Measurements from ENCODE around the gene TMEM167B. TPM values are rescaled to one million over a fixed set of nuclear protein-coding genes. Genes with fewer than 3 reads are reported as not detected.

TMEM167B gene
- total RNA-seq, 1 donor from 2014 or later: 29.9 TPM

DNA sequence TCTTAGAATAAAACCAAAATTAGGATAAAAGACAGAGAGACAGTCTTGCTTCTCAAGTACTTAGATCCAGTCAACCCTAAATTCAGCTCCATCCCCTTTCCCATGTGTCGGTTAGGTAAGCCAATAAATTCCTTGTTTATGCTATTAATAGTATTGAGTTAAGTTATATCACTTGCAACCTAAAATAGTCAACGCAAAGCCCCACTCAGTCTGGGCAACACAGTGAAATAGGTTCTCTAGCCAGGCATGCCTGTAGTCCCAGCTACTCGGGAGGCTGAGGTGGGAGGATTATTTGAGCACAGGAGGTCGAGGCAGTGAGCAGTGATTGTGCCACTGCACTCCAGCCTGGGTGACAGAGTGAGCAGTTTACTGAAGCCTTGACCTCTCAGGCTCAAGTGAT lies 29.4 kb upstream of the TMEM167B start:
- no peak for DNase-seq (ENCODE audit: low spot score)
- H3K4me1 Mint-ChIP-seq (ENCODE audit: low read depth): no peaks in the 10 kb centered on the region
- H3K27me3 Mint-ChIP-seq (ENCODE audit: low read depth): peaks cover 2% of the 10 kb centered on the region
- intact Hi-C loops (cut with micrococcal nuclease): no loop called here
- peaks cover 11% of the 10 kb centered on the region for H3K36me3 Mint-ChIP-seq (ENCODE audit: low read depth)
- no peaks in the 10 kb centered on the region for H3K9me3 Mint-ChIP-seq
- H3K27ac Mint-ChIP-seq: no peak overlapping the region
- no peak overlapping the region for H3K4me3 Mint-ChIP-seq (ENCODE audit: low read depth)

DNA sequence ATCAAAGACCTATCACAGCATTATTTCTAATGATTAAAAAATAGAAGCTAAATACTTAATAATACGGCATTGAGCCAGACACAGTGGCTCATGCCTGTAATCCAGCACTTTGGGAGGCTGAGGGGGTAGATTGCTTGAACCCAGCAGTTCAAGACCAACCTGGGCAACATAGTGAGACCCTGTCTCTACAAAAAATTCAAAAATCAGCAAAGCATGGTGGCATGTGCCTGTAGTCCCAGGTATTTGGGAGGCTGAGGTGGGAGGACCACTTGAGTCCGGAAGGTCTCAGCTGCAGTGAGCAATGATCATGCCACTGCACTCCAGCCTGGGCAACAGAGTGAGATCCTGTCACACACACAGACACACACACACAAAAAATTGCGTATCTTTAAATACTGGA lies 25.4 kb upstream of the TMEM167B start:
- H3K36me3 Mint-ChIP-seq (ENCODE audit: low read depth): peaks cover 16% of the 10 kb centered on the region
- no peaks in the 10 kb centered on the region for H3K9me3 Mint-ChIP-seq
- H3K27me3 Mint-ChIP-seq (ENCODE audit: low read depth): no peaks in the 10 kb centered on the region
- H3K27ac Mint-ChIP-seq: no peak overlapping the region
- intact Hi-C loops (cut with micrococcal nuclease): no loop called here
- no peak for DNase-seq (ENCODE audit: low spot score)
- H3K4me1 Mint-ChIP-seq (ENCODE audit: low read depth): peaks cover 2% of the 10 kb centered on the region
- H3K4me3 Mint-ChIP-seq (ENCODE audit: low read depth): no peak overlapping the region

DNA sequence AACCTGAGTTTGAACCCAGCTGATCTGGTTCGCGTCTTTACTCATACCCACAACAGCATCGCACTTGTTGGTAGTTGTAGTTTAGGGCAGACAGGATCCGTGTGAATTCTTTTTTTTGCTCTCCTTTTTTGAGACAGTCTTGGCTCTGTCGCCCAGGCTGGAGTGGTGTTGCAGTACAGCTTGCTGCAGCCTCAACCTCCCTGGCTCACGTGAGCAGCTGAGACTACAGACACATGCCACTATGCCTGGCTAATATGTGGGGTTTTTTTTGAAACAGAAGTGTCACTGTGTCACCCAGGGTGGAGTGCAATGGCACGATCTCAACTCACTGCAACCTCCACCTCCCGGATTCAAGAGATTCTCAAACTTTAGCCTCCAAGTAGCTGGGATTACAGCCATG lies 22.7 kb upstream of the TMEM167B start:
- DNase-seq (ENCODE audit: low spot score): no peak
- intact Hi-C loops (cut with micrococcal nuclease): no loop called here
- Mint-ChIP-seq H3K4me1 (ENCODE audit: low read depth) (peaks cover 4% of the 10 kb centered on the region), H3K27me3 (ENCODE audit: low read depth) (no peaks in the 10 kb centered on the region), H3K9me3 (no peaks in the 10 kb centered on the region), H3K36me3 (ENCODE audit: low read depth) (peaks cover 21% of the 10 kb centered on the region), H3K4me3 (ENCODE audit: low read depth) (no peak overlapping the region), H3K27ac (no peak overlapping the region)

DNA sequence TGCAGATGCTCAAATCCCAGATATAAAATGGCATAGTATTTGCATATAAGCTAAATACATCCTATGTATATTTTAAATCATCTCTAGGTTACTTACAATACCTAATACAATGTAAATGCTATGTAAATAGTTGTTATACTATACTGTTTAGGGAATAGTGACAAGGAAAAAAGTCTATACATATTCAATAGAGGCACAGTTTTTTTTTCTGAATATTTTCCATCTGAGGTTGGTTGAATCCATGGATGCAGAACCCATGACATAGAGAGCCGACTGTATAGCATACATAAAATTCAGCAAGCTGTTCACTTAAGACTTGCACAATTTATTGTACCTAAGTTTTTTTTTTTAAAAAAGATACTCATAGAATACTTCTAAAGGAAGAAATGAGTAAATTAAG lies 21.3 kb upstream of the TMEM167B start:
- peaks cover 18% of the 10 kb centered on the region for H3K36me3 Mint-ChIP-seq (ENCODE audit: low read depth)
- peaks cover 5% of the 10 kb centered on the region for H3K4me1 Mint-ChIP-seq (ENCODE audit: low read depth)
- H3K4me3 Mint-ChIP-seq (ENCODE audit: low read depth): no peak overlapping the region
- intact Hi-C loops (cut with micrococcal nuclease): no loop called here
- no peaks in the 10 kb centered on the region for H3K9me3 Mint-ChIP-seq
- no peak overlapping the region for H3K27ac Mint-ChIP-seq
- H3K27me3 Mint-ChIP-seq (ENCODE audit: low read depth): no peaks in the 10 kb centered on the region
- DNase-seq (ENCODE audit: low spot score): no peak

DNA sequence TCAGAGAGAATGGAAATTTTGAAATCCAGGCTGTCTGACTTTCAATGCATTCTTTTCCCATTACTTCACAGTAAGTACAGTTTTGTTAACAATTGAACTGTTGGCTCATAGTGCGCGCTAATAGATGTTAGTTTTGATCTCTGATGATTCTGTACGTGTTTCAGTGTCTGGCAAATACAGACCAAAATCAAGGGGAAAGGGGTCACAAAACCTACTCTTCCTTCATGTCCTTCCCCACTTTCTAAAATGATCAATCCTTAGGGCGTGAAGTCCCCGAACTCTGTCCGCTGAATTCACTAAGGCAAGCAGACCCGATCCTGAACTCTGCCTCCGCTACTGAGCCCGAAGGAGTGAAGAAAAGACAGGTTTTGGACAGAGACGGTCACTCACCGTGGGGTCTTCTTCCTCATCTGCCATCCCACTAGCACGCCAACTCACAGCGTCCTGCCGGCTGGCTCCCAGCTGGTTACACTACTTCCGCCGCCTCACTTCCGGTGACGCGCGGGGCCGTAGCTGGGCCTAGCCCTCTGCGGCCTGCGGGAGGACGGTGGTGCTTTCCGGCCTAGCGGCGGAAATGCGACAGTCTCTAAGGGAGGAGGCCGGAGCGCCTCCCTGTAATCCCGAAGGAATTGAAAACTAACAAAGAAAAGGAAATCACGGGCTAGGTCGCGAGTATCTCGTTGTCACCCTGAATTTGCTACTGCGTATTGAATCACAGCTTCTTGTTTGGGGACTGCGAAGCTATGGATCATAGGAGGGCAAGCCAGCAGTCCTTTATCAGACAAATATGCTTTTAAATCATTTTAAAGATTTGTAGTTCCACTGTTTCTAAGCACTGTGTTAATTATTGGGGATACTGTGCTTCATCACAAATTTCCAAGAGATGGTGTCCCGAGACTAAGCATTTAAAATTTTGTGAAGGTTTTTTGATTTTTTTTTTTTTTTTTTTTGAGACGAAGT lies 14.8 kb upstream of the TMEM167B start, which contains the start of gene TAF13:
TAF13 (minus strand) TSS at position 473 of the 960 bp plus-strand sequence; CDS start at position 417, 56 bp downstream.
- peak; percentile 83 for DNase-seq (ENCODE audit: low spot score)
- intact Hi-C loops (cut with micrococcal nuclease): loop anchor here (1.0 kb wide), 2 partner anchors 15 to 24 kb away; no protein-coding TSS in a partner anchor
- H3K9me3 Mint-ChIP-seq: no peaks in the 10 kb centered on the region
- H3K4me1 Mint-ChIP-seq (ENCODE audit: low read depth): peaks cover 13% of the 10 kb centered on the region
- peak within 1 kb of the TSS; percentile 96 for H3K4me3 Mint-ChIP-seq (ENCODE audit: low read depth)
- H3K36me3 Mint-ChIP-seq (ENCODE audit: low read depth): peaks cover 3% of the 10 kb centered on the region
- peak within 1 kb of the TSS; percentile 88 for H3K27ac Mint-ChIP-seq
- H3K27me3 Mint-ChIP-seq (ENCODE audit: low read depth): no peaks in the 10 kb centered on the region

DNA sequence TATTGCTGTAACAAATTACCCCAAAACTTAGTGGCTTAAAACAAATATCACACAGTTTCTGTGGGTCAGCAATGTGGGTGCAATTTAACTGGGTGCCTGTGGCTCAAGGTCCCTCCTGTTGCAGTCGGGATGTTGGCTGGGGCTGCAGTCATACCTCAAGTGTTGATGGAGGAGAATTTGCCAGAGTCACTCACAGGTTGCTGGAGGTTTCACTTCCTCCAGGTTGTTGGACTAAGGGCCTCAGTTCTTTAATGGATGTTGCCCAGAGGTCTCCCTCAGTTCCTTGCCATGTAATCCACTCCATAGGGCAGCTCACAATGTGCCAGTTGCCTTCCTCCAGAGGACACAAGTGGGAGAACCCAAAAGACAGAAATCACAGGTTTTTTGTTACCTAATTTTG lies 12.2 kb upstream of the TMEM167B start:
- Mint-ChIP-seq H3K36me3 (ENCODE audit: low read depth) (no peaks in the 10 kb centered on the region), H3K4me1 (ENCODE audit: low read depth) (peaks cover 12% of the 10 kb centered on the region), H3K27me3 (ENCODE audit: low read depth) (no peaks in the 10 kb centered on the region), H3K27ac (no peak overlapping the region), H3K4me3 (ENCODE audit: low read depth) (no peak overlapping the region), H3K9me3 (no peaks in the 10 kb centered on the region)
- no peak for DNase-seq (ENCODE audit: low spot score)
- intact Hi-C loops (cut with micrococcal nuclease): no loop called here

DNA sequence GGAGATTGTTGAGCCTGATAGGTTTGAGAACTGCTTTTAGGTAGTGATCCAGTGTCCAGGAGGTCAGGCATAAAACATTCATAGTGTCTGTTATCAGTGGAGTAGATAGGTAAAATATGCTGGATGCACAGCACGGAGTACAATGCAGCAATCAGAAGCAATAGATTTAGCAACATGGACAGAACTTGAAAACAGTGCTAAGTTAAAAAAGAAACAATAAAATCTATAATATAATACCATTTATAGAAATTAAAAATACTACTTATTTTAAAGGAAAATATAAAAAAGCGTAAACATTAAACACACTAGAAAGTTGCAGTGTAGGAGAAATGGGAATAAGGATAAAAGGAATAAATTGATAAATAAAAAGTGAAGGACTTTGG lies 11.3 kb upstream of the TMEM167B start:
- no peak for DNase-seq (ENCODE audit: low spot score)
- peaks cover 11% of the 10 kb centered on the region for H3K4me1 Mint-ChIP-seq (ENCODE audit: low read depth)
- no peak overlapping the region for H3K27ac Mint-ChIP-seq
- no peaks in the 10 kb centered on the region for H3K9me3 Mint-ChIP-seq
- no peaks in the 10 kb centered on the region for H3K36me3 Mint-ChIP-seq (ENCODE audit: low read depth)
- H3K27me3 Mint-ChIP-seq (ENCODE audit: low read depth): no peaks in the 10 kb centered on the region
- intact Hi-C loops (cut with micrococcal nuclease): no loop called here
- no peak overlapping the region for H3K4me3 Mint-ChIP-seq (ENCODE audit: low read depth)

DNA sequence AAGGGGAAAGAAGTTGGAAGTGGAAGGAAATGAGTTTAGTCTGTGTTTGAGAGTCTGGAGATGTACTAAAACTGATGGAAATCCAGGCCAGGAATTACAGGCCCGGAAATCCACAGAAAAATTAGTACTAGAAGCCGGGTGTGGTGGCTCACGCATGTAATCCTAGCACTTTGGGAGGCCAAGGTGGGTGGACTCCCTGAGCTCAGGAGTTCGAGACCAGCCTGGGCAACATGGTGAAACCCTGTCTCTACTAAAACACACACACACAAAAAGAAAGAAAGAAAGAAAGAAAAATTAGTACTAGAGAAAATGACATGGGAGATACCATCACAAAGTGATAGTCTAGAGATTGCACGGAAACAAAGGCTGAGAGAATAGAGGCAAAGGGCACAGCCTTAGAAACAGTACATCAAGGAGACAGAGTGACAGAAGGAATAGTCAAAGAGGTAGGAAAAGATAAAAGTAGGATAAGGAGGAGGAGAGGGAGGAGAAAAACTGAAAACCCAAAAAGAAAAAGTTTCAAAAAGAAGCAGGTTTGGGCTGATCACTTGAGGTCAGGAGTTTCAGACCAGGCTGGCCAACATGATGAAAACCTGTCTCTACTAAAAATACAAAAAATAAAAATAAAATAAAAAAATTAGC lies 10.0 kb upstream of the TMEM167B start:
- H3K36me3 Mint-ChIP-seq (ENCODE audit: low read depth): no peaks in the 10 kb centered on the region
- H3K27me3 Mint-ChIP-seq (ENCODE audit: low read depth): no peaks in the 10 kb centered on the region
- H3K27ac Mint-ChIP-seq: no peak overlapping the region
- H3K9me3 Mint-ChIP-seq: no peaks in the 10 kb centered on the region
- no peak for DNase-seq (ENCODE audit: low spot score)
- intact Hi-C loops (cut with micrococcal nuclease): no loop called here
- no peak overlapping the region for H3K4me3 Mint-ChIP-seq (ENCODE audit: low read depth)
- peaks cover 7% of the 10 kb centered on the region for H3K4me1 Mint-ChIP-seq (ENCODE audit: low read depth)

DNA sequence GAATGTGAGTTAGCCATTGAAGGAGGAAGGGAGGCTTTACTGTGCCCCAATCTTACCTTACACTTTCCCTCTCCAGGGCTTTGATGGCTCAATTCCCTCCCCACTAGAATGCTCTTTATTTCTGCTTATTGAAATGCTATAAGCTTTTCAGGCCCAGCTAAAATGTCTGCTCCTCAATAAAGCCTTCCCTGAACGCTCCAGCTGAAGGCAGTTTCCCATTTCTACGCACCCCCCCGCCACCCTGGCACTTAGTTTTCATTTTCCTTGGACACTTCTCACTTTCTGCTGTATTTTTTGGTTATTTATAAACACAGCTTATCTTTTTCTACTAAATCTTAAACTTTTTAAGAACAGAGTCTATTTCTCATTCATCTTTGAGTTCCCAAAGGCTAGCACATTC lies 7.1 kb upstream of the TMEM167B start:
- Mint-ChIP-seq H3K4me3 (ENCODE audit: low read depth) (no peak overlapping the region), H3K4me1 (ENCODE audit: low read depth) (peaks cover 4% of the 10 kb centered on the region), H3K27me3 (ENCODE audit: low read depth) (no peaks in the 10 kb centered on the region), H3K36me3 (ENCODE audit: low read depth) (no peaks in the 10 kb centered on the region), H3K9me3 (no peaks in the 10 kb centered on the region), H3K27ac (no peak overlapping the region)
- intact Hi-C loops (cut with micrococcal nuclease): no loop called here
- no peak for DNase-seq (ENCODE audit: low spot score)

DNA sequence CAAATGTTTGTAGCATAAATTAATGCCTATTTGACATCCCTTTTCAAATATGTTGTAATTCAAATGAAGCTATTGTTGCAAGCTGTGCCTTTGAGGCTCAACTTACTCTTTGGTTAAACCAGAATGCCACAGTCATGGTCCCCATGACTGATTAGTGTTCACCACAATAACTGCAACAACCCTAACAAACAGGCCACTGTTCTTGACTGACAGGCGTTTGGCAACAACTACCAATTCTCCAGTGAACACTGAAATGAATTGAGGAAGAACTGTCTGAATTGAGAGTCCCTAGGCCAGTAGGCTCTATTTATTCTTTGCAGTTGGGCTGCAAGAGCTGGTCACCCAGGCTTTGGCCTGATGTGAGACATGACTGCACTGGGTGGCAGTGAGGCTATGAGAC lies 6.6 kb upstream of the TMEM167B start:
- Mint-ChIP-seq H3K27me3 (ENCODE audit: low read depth) (no peaks in the 10 kb centered on the region), H3K4me3 (ENCODE audit: low read depth) (no peak overlapping the region), H3K27ac (no peak overlapping the region), H3K9me3 (no peaks in the 10 kb centered on the region), H3K36me3 (ENCODE audit: low read depth) (no peaks in the 10 kb centered on the region), H3K4me1 (ENCODE audit: low read depth) (peaks cover 4% of the 10 kb centered on the region)
- intact Hi-C loops (cut with micrococcal nuclease): no loop called here
- no peak for DNase-seq (ENCODE audit: low spot score)

DNA sequence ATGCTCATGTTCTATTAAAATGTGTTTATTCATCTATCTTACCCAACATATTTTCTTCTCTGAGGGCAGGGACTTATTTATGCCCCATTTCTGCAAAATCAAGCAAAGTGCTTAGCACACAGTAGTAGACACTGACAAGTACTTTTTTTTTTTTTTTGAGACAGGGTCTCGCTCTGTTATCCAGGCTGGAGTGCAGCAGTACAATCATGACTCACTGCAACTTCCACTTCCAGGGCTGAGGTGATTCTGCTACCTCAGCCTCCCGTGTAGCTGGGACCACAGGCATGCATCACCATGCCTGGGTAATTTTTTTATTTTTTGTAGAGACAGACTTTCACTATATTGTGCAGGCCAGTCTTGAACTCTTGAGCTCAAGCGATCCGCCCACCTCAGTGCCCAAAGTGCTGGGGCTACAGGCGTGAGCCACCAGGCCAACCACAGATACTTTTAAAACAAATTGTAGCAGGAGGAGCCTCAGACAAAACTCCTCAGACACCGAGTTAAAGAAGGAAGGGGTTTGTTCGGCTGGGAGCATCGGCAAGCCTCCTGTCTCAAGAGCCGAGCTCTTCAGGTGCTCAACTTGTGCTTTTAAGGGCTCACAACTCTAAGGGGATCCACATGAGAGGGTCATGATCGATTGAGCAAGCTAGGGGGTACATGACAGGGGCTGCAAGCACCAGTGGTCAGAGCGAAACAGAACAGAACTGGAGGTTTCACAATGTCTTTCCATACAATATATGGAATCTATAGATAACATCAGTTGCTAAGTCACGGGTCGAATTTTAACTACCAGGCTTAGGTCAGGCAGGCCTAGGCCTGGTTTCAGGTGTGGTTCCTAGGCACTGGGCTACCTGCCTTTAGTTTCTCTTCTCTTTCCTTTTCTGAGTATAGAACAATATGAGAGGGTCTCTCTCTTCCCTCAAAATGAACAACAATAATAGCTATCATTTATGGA lies 5.7 kb upstream of the TMEM167B start:
- no peak for DNase-seq (ENCODE audit: low spot score)
- Mint-ChIP-seq H3K36me3 (ENCODE audit: low read depth) (no peaks in the 10 kb centered on the region), H3K4me3 (ENCODE audit: low read depth) (no peak overlapping the region), H3K27me3 (ENCODE audit: low read depth) (no peaks in the 10 kb centered on the region), H3K9me3 (no peaks in the 10 kb centered on the region), H3K27ac (no peak overlapping the region), H3K4me1 (ENCODE audit: low read depth) (peaks cover 4% of the 10 kb centered on the region)
- intact Hi-C loops (cut with micrococcal nuclease): loop anchor here (5.0 kb wide), 1 partner anchor 107 kb away; no protein-coding TSS in a partner anchor

DNA sequence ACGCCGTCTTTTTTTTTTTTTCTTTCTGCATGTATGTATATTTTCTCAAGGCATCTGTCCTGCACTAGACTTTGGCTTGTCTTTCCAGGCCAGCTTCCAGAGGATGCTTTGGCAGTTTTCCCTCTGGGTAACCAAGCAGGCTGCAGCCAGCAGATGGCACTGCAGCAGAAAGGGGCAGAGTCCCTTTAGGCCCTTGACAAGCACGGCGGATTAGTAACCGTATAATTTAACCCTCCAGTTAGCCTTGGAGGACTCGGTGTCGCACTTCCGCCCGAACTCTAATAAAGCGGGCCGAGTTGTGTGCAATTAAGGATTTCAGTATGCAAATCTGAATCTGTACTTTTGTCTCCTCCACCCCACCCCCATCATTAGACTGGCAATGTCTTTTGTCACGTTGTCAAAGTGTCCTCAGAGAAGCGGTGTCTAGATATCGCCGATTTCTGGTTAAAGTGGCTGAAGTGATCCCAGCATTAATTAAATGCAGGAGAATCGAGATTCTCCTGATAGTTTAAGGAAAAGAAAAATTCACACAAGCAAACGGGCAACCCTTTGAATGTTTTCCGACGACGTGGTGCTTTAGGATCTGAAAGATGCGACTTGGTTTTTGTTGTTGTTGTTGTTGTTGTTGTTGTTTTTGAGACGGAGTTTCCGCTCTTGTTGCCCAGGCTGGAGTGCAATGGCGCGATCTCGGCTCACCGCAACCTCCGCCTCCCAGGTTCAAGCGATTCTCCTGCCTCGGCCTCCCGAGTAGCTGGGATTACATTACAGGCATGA lies 1.1 kb upstream of the TMEM167B start:
- H3K4me3 Mint-ChIP-seq (ENCODE audit: low read depth): peak overlapping the region; percentile 99
- intact Hi-C loops (cut with micrococcal nuclease): loop anchor here (1.0 to 5.0 kb wide), 5 partner anchors 11 to 127 kb away; partner anchors contain the start of genes CLCC1 and WDR47
- H3K36me3 Mint-ChIP-seq (ENCODE audit: low read depth): peaks cover 20% of the 10 kb centered on the region
- no peaks in the 10 kb centered on the region for H3K9me3 Mint-ChIP-seq
- DNase-seq (ENCODE audit: low spot score): peak; percentile 37
- H3K27me3 Mint-ChIP-seq (ENCODE audit: low read depth): no peaks in the 10 kb centered on the region
- peak overlapping the region; percentile 96 for H3K27ac Mint-ChIP-seq
- peaks cover 27% of the 10 kb centered on the region for H3K4me1 Mint-ChIP-seq (ENCODE audit: low read depth)

Measured in activated T-helper 2 cell treated with anti-CD3 and anti-CD28 coated beads, Interferon-gamma antibody, Interleukin-2, Interleukin-4, amounts not matched to agents 10 μg/mL and 5 μg/mL and 100 μg/mL, durations not matched to agents 14 hours and 24 hours and 36 hours (primary cell).